ENCODE measurements around the gene PGM3. TPM values are rescaled to one million over a fixed set of nuclear protein-coding genes. Genes with fewer than 3 reads are reported as not detected.

The PGM3 gene
- total RNA-seq, 4 donors from 2014 or later, result 16.0 to 30.0 (median 26.1) TPM

- no peak for DNase-seq
- no peak overlapping the region for H3K27ac ChIP-seq
- H3K4me1 ChIP-seq, result no peaks in the 10 kb centered on the region
- no peaks in the 10 kb centered on the region for H3K9me3 ChIP-seq
- no peak overlapping the region for H3K4me3 ChIP-seq
- no peaks in the 10 kb centered on the region for H3K27me3 ChIP-seq
- H3K36me3 ChIP-seq, result peaks cover 0 to 48% (median 3%) of the 10 kb centered on the region in 3 donors
- TF ChIP-seq POLR2A (IDR thresholded peaks at IDR 0.05), result no peak
- TF ChIP-seq, protein P1, sequence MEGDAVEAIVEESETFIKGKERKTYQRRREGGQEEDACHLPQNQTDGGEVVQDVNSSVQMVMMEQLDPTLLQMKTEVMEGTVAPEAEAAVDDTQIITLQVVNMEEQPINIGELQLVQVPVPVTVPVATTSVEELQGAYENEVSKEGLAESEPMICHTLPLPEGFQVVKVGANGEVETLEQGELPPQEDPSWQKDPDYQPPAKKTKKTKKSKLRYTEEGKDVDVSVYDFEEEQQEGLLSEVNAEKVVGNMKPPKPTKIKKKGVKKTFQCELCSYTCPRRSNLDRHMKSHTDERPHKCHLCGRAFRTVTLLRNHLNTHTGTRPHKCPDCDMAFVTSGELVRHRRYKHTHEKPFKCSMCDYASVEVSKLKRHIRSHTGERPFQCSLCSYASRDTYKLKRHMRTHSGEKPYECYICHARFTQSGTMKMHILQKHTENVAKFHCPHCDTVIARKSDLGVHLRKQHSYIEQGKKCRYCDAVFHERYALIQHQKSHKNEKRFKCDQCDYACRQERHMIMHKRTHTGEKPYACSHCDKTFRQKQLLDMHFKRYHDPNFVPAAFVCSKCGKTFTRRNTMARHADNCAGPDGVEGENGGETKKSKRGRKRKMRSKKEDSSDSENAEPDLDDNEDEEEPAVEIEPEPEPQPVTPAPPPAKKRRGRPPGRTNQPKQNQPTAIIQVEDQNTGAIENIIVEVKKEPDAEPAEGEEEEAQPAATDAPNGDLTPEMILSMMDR (IDR thresholded peaks at IDR 0.05), result no peak
Measured at GRCh38 chr6:83180426-83180950, 12.6 kb downstream of the PGM3 start.

DNA sequence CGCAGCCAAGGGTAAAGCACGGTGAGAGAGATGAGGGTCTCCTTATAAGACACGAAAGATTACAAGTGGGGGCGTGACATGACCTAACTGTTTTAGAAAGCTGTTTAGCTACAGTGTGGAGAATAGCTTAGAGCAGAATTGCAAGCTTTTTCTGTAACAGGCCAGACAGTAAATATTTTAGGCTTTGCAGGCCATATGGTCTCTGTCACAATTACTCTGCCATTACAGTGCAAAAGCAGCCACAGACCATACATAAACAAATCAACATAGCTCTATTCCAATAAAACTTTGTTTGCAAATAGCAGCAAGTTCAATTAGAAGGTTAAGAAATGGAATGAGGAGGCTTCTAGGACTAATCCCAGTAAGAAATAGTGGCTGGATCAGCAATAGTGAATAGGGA, 16.8 kb downstream of the PGM3 start:
- no peaks in the 10 kb centered on the region for H3K9me3 ChIP-seq

DNA sequence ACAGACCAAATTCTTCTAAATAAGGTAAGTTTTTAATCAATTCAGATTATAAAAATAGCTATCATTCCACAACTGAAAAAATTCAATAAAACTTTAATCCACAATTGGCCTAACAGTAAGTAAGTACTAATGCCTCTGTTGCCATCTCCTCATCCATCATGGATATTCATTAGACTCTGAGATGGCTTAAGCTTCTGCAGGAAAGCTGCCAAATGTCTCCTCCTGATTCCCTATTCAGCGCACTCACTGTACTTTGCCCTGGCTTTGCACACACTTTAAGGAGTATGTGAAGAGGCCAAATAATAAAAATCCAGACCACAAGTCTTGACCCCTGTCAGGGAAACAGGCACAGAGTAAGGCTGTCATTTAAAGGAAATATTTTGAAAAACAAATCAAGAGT, 23.6 kb downstream of the PGM3 start:
- Histone ChIP-seq H3K36me3 (peaks cover 0 to 98% (median 3%) of the 10 kb centered on the region in 3 donors), H3K4me1 (no peaks in the 10 kb centered on the region), H3K27ac (no peak overlapping the region), H3K4me3 (no peak overlapping the region), H3K9me3 (no peaks in the 10 kb centered on the region), H3K27me3 (no peaks in the 10 kb centered on the region)
- TF ChIP-seq, protein P1 (IDR thresholded peaks at IDR 0.05), result no peak
- TF ChIP-seq POLR2A (IDR thresholded peaks at IDR 0.05), result no peak
- no peak for DNase-seq

More for the DNA sequence above, 16.8 kb downstream of the PGM3 start:
- DNase-seq, result no peak
- Histone ChIP-seq H3K4me1 (no peaks in the 10 kb centered on the region), H3K27ac (no peak overlapping the region), H3K27me3 (no peaks in the 10 kb centered on the region), H3K36me3 (peaks cover 0 to 67% (median 3%) of the 10 kb centered on the region in 3 donors), H3K4me3 (no peak overlapping the region)
- no peak for TF ChIP-seq POLR2A (IDR thresholded peaks at IDR 0.05)
- TF ChIP-seq, protein P1 (IDR thresholded peaks at IDR 0.05), result no peak

- Histone ChIP-seq H3K27ac (no peak overlapping the region), H3K4me1 (no peaks in the 10 kb centered on the region), H3K36me3 (peaks cover 0 to 98% (median 3%) of the 10 kb centered on the region in 3 donors), H3K4me3 (no peak overlapping the region), H3K27me3 (no peaks in the 10 kb centered on the region), H3K9me3 (no peaks in the 10 kb centered on the region)
- DNase-seq, result no peak
- no peak for TF ChIP-seq POLR2A (IDR thresholded peaks at IDR 0.05)
- TF ChIP-seq, protein P1 (IDR thresholded peaks at IDR 0.05), result no peak
Measured at GRCh38 chr6:83169106-83169505, 24.0 kb downstream of the PGM3 start.

DNA sequence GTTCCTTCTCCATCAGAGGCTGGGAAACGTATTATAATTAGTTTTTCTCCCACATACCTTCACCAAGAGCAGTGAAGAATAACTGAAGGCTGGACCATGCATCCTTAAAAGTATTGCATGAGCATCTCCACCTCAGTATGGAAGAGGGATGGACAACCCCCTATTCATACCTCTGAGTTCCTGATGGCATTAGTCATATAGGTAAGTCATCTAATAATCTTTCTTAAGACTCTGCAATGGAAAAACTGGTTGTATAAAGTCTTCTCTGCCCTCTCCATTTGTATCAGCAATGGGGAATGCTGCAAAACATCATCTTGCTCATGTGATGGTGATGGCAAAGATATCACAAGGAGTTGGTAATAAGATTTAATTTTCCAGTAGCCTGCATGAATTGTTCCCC, 24.5 kb downstream of the PGM3 start:
- TF ChIP-seq, protein P1 (IDR thresholded peaks at IDR 0.05), result no peak
- TF ChIP-seq POLR2A (IDR thresholded peaks at IDR 0.05), result no peak
- peaks cover 0 to 98% (median 3%) of the 10 kb centered on the region in 3 donors for H3K36me3 ChIP-seq
- no peaks in the 10 kb centered on the region for H3K9me3 ChIP-seq
- no peaks in the 10 kb centered on the region for H3K27me3 ChIP-seq
- no peak overlapping the region for H3K27ac ChIP-seq
- H3K4me1 ChIP-seq, result no peaks in the 10 kb centered on the region
- H3K4me3 ChIP-seq, result no peak overlapping the region
- DNase-seq, result no peak

Data from Peyer's patch (tissue), 4 donors.